ENCODE measurements around the gene MAP3K3. TPM values are rescaled to one million over a fixed set of nuclear protein-coding genes. Genes with fewer than 3 reads are reported as not detected.

Gene MAP3K3
- total and polyA plus RNA-seq, 4 donors, result 24.5 to 56.3 (median 41.5) TPM

DNA sequence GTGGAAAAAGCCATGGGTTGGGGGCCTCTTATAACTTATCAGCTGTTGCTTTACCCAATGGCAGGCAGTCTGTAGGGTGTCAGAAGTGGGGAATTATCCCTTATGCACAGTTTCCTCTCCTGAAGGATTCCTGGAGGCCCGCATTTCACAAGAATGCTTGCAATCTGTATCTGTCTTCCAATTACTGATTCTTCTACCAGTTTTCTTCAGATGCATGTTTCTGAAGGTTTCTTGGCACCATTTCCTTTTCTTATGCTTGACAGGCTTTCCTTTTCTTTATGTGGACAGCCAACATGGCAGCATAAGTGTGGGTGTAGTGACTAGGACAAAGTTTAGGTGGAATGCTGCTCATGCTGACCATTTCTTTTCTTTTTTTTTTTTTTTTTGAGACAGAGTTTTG lies 36.1 kb downstream of the MAP3K3 start:
- Histone ChIP-seq H3K36me3 (ENCODE audit: control insufficient read depth in 4 of 4, insufficient read depth in 4 of 4, low read length in 4 of 4) (peaks cover 15 to 22% (median 18%) of the 10 kb centered on the region in 4 donors), H3K4me3 (no peak overlapping the region), H3K9ac (ENCODE audit: insufficient read depth in 1 of 2, low read length in 2 of 2) (no peak overlapping the region), H3K9me3 (ENCODE audit: control insufficient read depth in 4 of 4, insufficient read depth in 3 of 4, low read length in 3 of 4) (no peaks in the 10 kb centered on the region), H3K4me1 (ENCODE audit: control insufficient read depth in 5 of 5, insufficient read depth in 5 of 5, low read length in 5 of 5) (peaks cover 0 to 7% (median 0%) of the 10 kb centered on the region in 5 donors), H3K27ac (ENCODE audit: low read depth in 1 of 2, low read length in 1 of 2) (no peak overlapping the region), H3K27me3 (ENCODE audit: control insufficient read depth in 3 of 3, insufficient read depth in 3 of 3, low read length in 2 of 3) (no peaks in the 10 kb centered on the region)
- WGBS, 2 donors, result 93 to 97% methylated on average over 1 of the region's 1 CpG
- ATAC-seq (ENCODE audit: insufficient read depth, low FRiP score) (no peak), DNase-seq (no peak)
- TF ChIP-seq, protein P1, sequence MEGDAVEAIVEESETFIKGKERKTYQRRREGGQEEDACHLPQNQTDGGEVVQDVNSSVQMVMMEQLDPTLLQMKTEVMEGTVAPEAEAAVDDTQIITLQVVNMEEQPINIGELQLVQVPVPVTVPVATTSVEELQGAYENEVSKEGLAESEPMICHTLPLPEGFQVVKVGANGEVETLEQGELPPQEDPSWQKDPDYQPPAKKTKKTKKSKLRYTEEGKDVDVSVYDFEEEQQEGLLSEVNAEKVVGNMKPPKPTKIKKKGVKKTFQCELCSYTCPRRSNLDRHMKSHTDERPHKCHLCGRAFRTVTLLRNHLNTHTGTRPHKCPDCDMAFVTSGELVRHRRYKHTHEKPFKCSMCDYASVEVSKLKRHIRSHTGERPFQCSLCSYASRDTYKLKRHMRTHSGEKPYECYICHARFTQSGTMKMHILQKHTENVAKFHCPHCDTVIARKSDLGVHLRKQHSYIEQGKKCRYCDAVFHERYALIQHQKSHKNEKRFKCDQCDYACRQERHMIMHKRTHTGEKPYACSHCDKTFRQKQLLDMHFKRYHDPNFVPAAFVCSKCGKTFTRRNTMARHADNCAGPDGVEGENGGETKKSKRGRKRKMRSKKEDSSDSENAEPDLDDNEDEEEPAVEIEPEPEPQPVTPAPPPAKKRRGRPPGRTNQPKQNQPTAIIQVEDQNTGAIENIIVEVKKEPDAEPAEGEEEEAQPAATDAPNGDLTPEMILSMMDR (IDR thresholded peaks at IDR 0.05; ENCODE audit: control extremely low read depth, extremely low read depth), result no peak

DNA sequence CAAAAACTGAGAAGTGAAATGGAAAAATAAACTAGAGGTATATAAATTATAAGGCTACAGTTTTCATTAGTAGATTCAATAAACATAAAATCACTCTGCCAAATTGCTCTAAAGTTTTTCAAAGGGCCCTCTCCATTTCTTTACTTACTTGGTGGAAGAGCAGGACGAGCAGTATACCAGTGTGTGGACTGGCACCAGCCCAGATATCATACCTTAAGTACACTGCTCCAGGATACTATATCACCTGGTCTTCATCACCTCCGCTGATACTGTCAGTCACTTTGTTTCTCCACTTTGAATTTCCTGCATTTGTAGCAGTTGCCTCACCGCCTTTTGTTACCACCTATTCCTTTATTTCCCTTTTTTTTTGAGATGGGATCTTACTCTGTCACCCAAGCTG lies 37.6 kb downstream of the MAP3K3 start:
- Histone ChIP-seq H3K4me1 (ENCODE audit: control insufficient read depth in 5 of 5, insufficient read depth in 5 of 5, low read length in 5 of 5) (peaks cover 0 to 5% (median 0%) of the 10 kb centered on the region in 5 donors), H3K36me3 (ENCODE audit: control insufficient read depth in 4 of 4, insufficient read depth in 4 of 4, low read length in 4 of 4) (peaks cover 17 to 24% (median 19%) of the 10 kb centered on the region in 4 donors), H3K27me3 (ENCODE audit: control insufficient read depth in 3 of 3, insufficient read depth in 3 of 3, low read length in 2 of 3) (no peaks in the 10 kb centered on the region), H3K4me3 (no peak overlapping the region), H3K9ac (ENCODE audit: insufficient read depth in 1 of 2, low read length in 2 of 2) (no peak overlapping the region), H3K27ac (ENCODE audit: low read depth in 1 of 2, low read length in 1 of 2) (no peak overlapping the region), H3K9me3 (ENCODE audit: control insufficient read depth in 4 of 4, insufficient read depth in 3 of 4, low read length in 3 of 4) (no peaks in the 10 kb centered on the region)
- WGBS, 2 donors, result 67 to 86% methylated on average over 3 of the region's 3 CpGs
- TF ChIP-seq, protein P1 (IDR thresholded peaks at IDR 0.05; ENCODE audit: control extremely low read depth, extremely low read depth), result no peak
- DNase-seq (no peak), ATAC-seq (ENCODE audit: insufficient read depth, low FRiP score) (no peak)

DNA sequence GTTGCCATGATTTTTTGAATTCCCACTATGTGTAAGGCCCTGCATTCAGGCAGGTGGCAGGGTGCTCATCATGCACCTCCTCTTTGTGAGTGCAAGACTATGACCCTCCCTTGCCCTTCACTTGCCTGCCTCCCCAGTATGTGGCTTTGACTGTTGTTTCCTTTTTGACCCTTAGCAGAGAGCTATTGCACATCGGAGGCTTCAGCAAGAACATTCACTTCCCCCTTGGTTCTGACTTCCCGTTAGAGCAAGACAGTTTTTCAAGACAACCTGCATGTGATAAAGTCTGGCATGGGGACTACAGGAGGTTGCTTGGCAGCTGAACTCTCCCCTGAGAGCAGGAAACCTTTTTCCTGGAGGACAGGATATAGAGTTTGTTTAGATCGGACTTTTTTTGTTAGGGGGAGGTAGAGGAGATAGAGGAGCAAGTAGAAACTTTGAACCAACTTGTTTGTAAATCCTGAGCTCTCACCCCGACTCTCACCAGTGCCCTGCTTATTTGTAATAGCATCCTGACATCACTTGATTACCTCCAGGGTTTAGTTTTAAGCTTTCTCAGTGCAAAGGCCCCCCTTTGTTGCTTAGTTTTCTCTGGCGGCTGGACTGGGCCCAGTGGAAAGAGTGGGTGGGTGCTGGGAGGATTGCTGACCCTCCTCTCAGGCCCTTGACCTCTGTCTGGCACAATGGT lies 43.5 kb downstream of the MAP3K3 start:
- DNase-seq, result peak in 2 of 3 donors; percentile 22 to 45
- 18 to 42% methylated on average over 5 of the region's 5 CpGs for WGBS, 2 donors

More for the DNA sequence above, 43.5 kb downstream of the MAP3K3 start:
- no peaks in the 10 kb centered on the region for H3K9me3 ChIP-seq (ENCODE audit: control insufficient read depth in 4 of 4, insufficient read depth in 3 of 4, low read length in 3 of 4)
- ATAC-seq (ENCODE audit: insufficient read depth, low FRiP score), result peak; percentile 66
- H3K36me3 ChIP-seq (ENCODE audit: control insufficient read depth in 4 of 4, insufficient read depth in 4 of 4, low read length in 4 of 4), result peaks cover 21 to 42% (median 35%) of the 10 kb centered on the region in 4 donors
- no peak overlapping the region for H3K4me3 ChIP-seq
- no peaks in the 10 kb centered on the region for H3K27me3 ChIP-seq (ENCODE audit: control insufficient read depth in 3 of 3, insufficient read depth in 3 of 3, low read length in 2 of 3)
- TF ChIP-seq, protein P1 (IDR thresholded peaks at IDR 0.05; ENCODE audit: control extremely low read depth, extremely low read depth), result no peak
- H3K9ac ChIP-seq (ENCODE audit: insufficient read depth in 1 of 2, low read length in 2 of 2), result no peak overlapping the region
- H3K27ac ChIP-seq (ENCODE audit: low read depth in 1 of 2, low read length in 1 of 2), result peak overlapping the region in 1 of 2 donors; percentile 71
- H3K4me1 ChIP-seq (ENCODE audit: control insufficient read depth in 5 of 5, insufficient read depth in 5 of 5, low read length in 5 of 5), result peaks cover 0 to 9% (median 0%) of the 10 kb centered on the region in 5 donors
